GM19467 (cell line): ENCODE measurements around the gene CUX1.
"Not testable (repeated sequence)": the region's sequence is repeated elsewhere in the genome, so short reads cannot be mapped to it uniquely, and the experiment has no call there.

Source experiments
- ATAC-seq: cut with Tn5 transposase; IDR thresholded peaks from one replicate; pipeline ENCODE4 v1.9.1; 2021; ENCODE audit warnings: mild to moderate bottlenecking, moderate library complexity; ENCODE audit not compliant: unreplicated experiment

CUX1 gene

GRCh38 chr7:101869026-101869900 is 51.8 kb downstream of the CUX1 start:
- no peak for ATAC-seq

GRCh38 chr7:101869901-101870290 is 52.5 kb downstream of the CUX1 start:
- no peak for ATAC-seq

- ATAC-seq, result no peak
These were observed 53.1 kb downstream of the CUX1 start for GRCh38 chr7:101870361-101871062.

- no peak for ATAC-seq
These were observed 53.9 kb downstream of the CUX1 start for GRCh38 chr7:101871351-101871750.

- no peak for ATAC-seq
These were observed 56.6 kb downstream of the CUX1 start for GRCh38 chr7:101874028-101874427.

GRCh38 chr7:101875283-101875846 is 57.9 kb downstream of the CUX1 start:
- ATAC-seq, result no peak

- no peak for ATAC-seq
These were observed 60.6 kb downstream of the CUX1 start for GRCh38 chr7:101877882-101878591.

GRCh38 chr7:101878938-101879337 is 61.5 kb downstream of the CUX1 start:
- ATAC-seq, result no peak

GRCh38 chr7:101879565-101879964 is 62.1 kb downstream of the CUX1 start:
- ATAC-seq, result no peak

- ATAC-seq, result no peak
These were observed 63.0 kb downstream of the CUX1 start for GRCh38 chr7:101880282-101881054.

- ATAC-seq, result no peak
These were observed 64.6 kb downstream of the CUX1 start for GRCh38 chr7:101882005-101882421.

- no peak for ATAC-seq
These were observed 65.5 kb downstream of the CUX1 start for GRCh38 chr7:101882595-101883564.

- peak; percentile 61 for ATAC-seq
These were observed 67.5 kb downstream of the CUX1 start for GRCh38 chr7:101884671-101885596.

GRCh38 chr7:101885597-101885955 is 68.2 kb downstream of the CUX1 start:
- ATAC-seq, result no peak

- ATAC-seq, result not testable (repeated sequence)
These were observed 69.9 kb downstream of the CUX1 start for GRCh38 chr7:101887352-101887751.

GRCh38 chr7:101888564-101888963 is 71.1 kb downstream of the CUX1 start:
- not testable (repeated sequence) for ATAC-seq

- ATAC-seq, result no peak
These were observed 73.5 kb downstream of the CUX1 start for GRCh38 chr7:101890749-101891523.
